ENCODE results near the gene WNT5A. TPM values are rescaled to one million over a fixed set of nuclear protein-coding genes. Genes with fewer than 3 reads are reported as not detected.
"Not testable (repeated sequence)": the region's sequence is repeated elsewhere in the genome, so short reads cannot be mapped to it uniquely, and the experiment has no call there.

The WNT5A gene
- total RNA-seq, 1 donor: 1,763 TPM

DNA sequence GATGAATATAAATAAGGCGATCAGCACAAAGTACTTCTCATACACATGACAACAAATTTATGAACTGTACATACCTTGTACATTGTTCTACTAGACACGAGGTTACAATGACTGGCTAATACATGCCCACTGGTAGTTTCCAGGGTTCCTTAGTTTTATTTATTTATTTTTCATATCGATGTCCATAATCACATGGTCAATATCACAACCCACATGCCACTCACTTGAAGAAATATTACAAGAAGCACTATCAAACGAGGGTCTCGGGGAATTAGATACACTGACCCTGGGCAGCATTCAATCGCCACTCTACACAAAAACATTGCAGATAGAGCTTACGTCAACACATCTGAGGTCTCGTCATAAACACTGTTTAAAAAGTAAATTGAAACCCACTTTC is 21.2 kb upstream of the WNT5A start:
- no peak for TF ChIP-seq CTCF (IDR thresholded peaks at IDR 0.05; ENCODE audit: insufficient read depth, low read depth, low read length)
- H3K4me3 ChIP-seq (ENCODE audit: low read depth, low read length): no peak overlapping the region
- DNase-seq (ENCODE audit: low read depth): no peak

DNA sequence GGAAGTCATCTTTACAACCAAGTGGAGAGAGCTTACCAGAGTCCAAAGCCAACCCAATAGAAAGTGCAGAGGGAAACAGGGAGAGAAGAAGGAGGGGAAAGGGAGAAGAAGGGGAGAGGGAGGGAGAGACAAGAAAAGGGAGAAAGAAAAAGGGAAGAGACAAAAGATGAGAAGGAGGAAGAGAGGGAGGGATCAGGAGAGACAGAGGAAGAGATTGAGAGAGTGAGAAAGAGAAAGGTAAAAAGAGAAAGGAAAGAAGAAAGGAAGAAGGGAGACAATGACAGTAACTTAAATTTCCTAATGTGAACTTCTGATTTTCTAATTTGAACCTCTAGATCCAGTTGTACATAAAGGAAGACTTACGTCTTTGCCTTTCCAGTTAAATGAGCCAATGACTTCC is 20.7 kb upstream of the WNT5A start:
- no peak for DNase-seq (ENCODE audit: low read depth)
- no peak for TF ChIP-seq CTCF (IDR thresholded peaks at IDR 0.05; ENCODE audit: insufficient read depth, low read depth, low read length)
- no peak overlapping the region for H3K4me3 ChIP-seq (ENCODE audit: low read depth, low read length)

DNA sequence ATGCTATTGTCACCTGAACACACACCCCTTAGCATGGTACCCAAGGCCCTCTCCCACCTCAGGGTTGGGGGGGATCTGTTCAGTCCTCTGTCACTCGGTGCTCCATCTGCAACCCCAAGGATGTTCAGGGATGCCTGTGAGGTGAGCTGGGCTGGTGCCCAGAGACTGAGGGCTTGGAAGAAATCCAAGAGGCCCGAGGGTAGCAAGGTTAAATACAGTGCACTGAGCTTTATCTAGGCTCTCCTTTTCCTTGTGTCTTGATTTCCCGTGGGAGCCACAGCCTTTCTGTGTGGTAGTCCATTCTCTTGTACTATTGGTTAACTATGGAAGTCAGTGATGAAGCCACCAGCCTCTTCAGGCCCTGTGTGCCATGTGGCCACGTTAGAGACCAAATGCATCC is 18.7 kb upstream of the WNT5A start:
- no peak for TF ChIP-seq CTCF (IDR thresholded peaks at IDR 0.05; ENCODE audit: insufficient read depth, low read depth, low read length)
- H3K4me3 ChIP-seq (ENCODE audit: low read depth, low read length): no peak overlapping the region
- no peak for DNase-seq (ENCODE audit: low read depth)

GRCh38 chr3:55505102-55505501 is 18.0 kb upstream of the WNT5A start:
- peak; percentile 30 for DNase-seq (ENCODE audit: low read depth)

GRCh38 chr3:55501905-55502304 is 14.8 kb upstream of the WNT5A start:
- no peak for DNase-seq (ENCODE audit: low read depth)
- no peak for TF ChIP-seq CTCF (IDR thresholded peaks at IDR 0.05; ENCODE audit: insufficient read depth, low read depth, low read length)
- H3K4me3 ChIP-seq (ENCODE audit: low read depth, low read length): no peak overlapping the region

More at GRCh38 chr3:55505102-55505501, 18.0 kb upstream of the WNT5A start:
- TF ChIP-seq CTCF (IDR thresholded peaks at IDR 0.05; ENCODE audit: insufficient read depth, low read depth, low read length): peak; percentile 25
- H3K4me3 ChIP-seq (ENCODE audit: low read depth, low read length): not testable (repeated sequence)

DNA sequence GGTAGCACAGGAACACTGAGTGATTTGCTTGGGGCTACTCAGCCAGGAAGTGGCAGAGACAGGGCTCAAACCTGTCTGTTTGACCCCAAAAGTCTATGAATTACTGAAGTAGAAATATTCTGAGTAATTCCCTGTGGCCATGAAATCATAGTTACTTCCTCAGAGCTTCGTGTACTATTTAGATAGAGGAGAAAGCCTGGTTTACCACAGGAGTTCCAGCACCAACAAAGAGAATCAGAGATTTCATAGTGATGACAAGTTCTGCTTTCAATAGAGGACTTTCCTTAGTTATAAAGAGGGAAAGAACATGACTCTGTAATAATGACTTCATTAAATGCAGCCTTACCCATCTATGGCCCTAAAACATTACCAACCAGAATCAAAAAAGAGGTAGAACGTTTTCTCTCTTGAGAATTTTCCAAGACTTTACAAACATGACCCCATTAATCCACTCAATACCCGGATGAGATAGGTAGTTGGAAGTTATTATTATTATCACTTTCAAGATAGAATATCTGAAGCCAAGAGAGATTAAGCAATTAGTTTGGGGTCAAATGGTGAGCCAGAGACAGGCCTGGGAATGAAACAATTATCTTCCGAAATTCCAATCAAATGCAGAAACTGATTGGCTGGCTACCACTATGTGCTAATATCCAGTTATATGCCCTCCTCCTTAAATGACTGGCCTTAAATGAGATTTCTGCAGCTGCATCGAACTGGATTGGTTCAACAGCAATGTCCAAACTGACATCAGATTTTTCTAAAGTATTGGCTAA is 13.6 kb upstream of the WNT5A start:
- no peak for DNase-seq (ENCODE audit: low read depth)
- no peak for TF ChIP-seq CTCF (IDR thresholded peaks at IDR 0.05; ENCODE audit: insufficient read depth, low read depth, low read length)
- H3K4me3 ChIP-seq (ENCODE audit: low read depth, low read length): no peak overlapping the region

DNA sequence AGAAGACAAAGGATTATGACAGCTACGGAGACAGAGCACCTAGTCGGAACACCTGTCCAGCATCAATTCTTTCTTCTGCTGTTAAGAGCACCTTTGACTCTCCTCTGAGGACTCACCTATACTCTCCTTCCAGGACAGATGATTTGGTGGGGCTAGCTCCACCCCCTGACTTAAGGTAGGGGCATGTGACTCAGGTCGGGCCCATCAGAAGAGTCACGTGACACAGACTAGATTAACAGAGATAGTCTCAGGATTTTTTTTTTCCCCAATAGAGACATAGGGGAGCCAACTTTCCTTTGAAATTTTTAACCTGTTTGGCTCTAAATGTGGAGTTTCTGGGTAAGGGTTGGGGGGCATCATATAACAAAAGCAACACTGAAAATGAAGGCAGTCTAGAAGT is 11.4 kb upstream of the WNT5A start:
- H3K4me3 ChIP-seq (ENCODE audit: low read depth, low read length): no peak overlapping the region
- no peak for TF ChIP-seq CTCF (IDR thresholded peaks at IDR 0.05; ENCODE audit: insufficient read depth, low read depth, low read length)
- no peak for DNase-seq (ENCODE audit: low read depth)

All from fibroblast of villous mesenchyme (primary cell).